Cardiac septum (tissue), 1 donor: Measurements from ENCODE around the gene UBE3D. TPM values are rescaled to one million over a fixed set of nuclear protein-coding genes. Genes with fewer than 3 reads are reported as not detected.

Source experiments
- DNase-seq: peaks from one replicate; pipeline ENCODE4 v3.0.0-alpha.2; 2020; ENCODE audit warnings: low spot score
- intact Hi-C: fragments of 100-400 bp; cut with DNase I; formaldehyde crosslinking; loops from one replicate; pipeline ENCODE4 v1.14.0; 2022
- total RNA-seq: library from RNA; stranded (reverse); fragmentation: NEBNext Ultra II Directional; extraction: Animal tissue kit (Norgen Biotek cat#: 25700); gene quantifications from one replicate; pipeline ENCODE4 v1.2.1, GENCODE V29; 2021
- donor health status: DM: no; HTN: no; CAD: no.

The UBE3D gene
- total RNA-seq, 1 donor from 2014 or later, result 2.2 TPM

- DNase-seq, result no peak
- intact Hi-C loops, result no loop called here
These were observed 222.3 kb downstream of the UBE3D start for GRCh38 chr6:82843291-82843885.

DNA sequence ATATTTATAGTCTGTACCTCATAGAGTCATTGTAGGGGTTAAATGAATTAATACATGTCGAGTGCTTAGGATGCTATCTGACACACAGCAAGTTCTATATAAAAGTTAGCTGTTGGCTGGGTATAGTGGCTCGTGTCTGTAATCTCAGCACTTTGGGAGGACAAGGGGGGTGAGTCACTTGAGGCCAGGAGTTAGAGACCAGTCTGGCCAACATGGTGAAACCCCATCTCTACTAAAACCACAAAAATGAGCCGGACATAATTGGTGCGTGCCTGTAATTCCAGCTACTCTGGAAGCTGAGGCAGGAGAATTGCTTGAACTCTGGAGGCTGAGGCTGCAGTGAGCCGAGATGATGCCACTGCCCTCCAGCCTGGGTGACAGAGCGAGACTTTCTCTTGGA, 222.9 kb downstream of the UBE3D start:
- no peak for DNase-seq
- intact Hi-C loops, result no loop called here

Other genes with a start within 250 kb of the UBE3D start
- gene DOP1A, start 1.8 kb upstream of the UBE3D start, total RNA-seq, result 23.8 TPM
- gene PGM3, start 127.4 kb upstream of the UBE3D start, total RNA-seq, result 23.8 TPM
- gene RWDD2A, start 127.5 kb upstream of the UBE3D start, total RNA-seq, result 3.2 TPM